ENCODE results near the gene ZCCHC17.

GRCh38 chr1:31272369-31272768 is 24.5 kb upstream of the ZCCHC17 start:
- TF ChIP-seq EZH2 (IDR thresholded peaks at IDR 0.05; ENCODE audit: borderline replicate concordance, low read depth, low read length, severe bottlenecking) = no peak
- no peak for TF ChIP-seq CTCF (IDR thresholded peaks at IDR 0.05; ENCODE audit: borderline replicate concordance, extremely low read depth, low read length, poor library complexity, severe bottlenecking)
